ENCODE results near the gene ALLC.

ALLC gene

GRCh38 chr2:3725458-3726250, 67.7 kb downstream of the ALLC start:
- no peak for DNase-seq (ENCODE audit: low read depth)

GRCh38 chr2:3726511-3726910, 68.5 kb downstream of the ALLC start:
- no peak for DNase-seq (ENCODE audit: low read depth)

GRCh38 chr2:3727397-3728045, 69.5 kb downstream of the ALLC start:
- DNase-seq (ENCODE audit: low read depth): no peak

GRCh38 chr2:3728104-3729054, 70.4 kb downstream of the ALLC start:
- no peak for DNase-seq (ENCODE audit: low read depth)

GRCh38 chr2:3729055-3729448, 71.1 kb downstream of the ALLC start:
- DNase-seq (ENCODE audit: low read depth): no peak

- DNase-seq (ENCODE audit: low read depth): no peak
These were observed 71.8 kb downstream of the ALLC start for GRCh38 chr2:3729786-3730185.

GRCh38 chr2:3730646-3731045, 72.6 kb downstream of the ALLC start:
- no peak for DNase-seq (ENCODE audit: low read depth)

- no peak for DNase-seq (ENCODE audit: low read depth)
These were observed 73.8 kb downstream of the ALLC start for GRCh38 chr2:3731829-3732228.

- DNase-seq (ENCODE audit: low read depth): no peak
These were observed 78.1 kb downstream of the ALLC start for GRCh38 chr2:3736112-3736511.

GRCh38 chr2:3737128-3737527, 79.1 kb downstream of the ALLC start:
- DNase-seq (ENCODE audit: low read depth): no peak

GRCh38 chr2:3738454-3738853, 80.5 kb downstream of the ALLC start:
- DNase-seq (ENCODE audit: low read depth): no peak

GRCh38 chr2:3739313-3739712, 81.3 kb downstream of the ALLC start:
- no peak for DNase-seq (ENCODE audit: low read depth)

- DNase-seq (ENCODE audit: low read depth): no peak
These were observed 83.4 kb downstream of the ALLC start for GRCh38 chr2:3741396-3741795.

- no peak for DNase-seq (ENCODE audit: low read depth)
These were observed 84.0 kb downstream of the ALLC start for GRCh38 chr2:3741867-3742602.

GRCh38 chr2:3742743-3743508, 84.9 kb downstream of the ALLC start:
- no peak for DNase-seq (ENCODE audit: low read depth)

- DNase-seq (ENCODE audit: low read depth): no peak
These were observed 86.1 kb downstream of the ALLC start for GRCh38 chr2:3743951-3744555.

- no peak for DNase-seq (ENCODE audit: low read depth)
These were observed 87.9 kb downstream of the ALLC start for GRCh38 chr2:3745920-3746319.

- no peak for DNase-seq (ENCODE audit: low read depth)
These were observed 89.1 kb downstream of the ALLC start for GRCh38 chr2:3747032-3747654.

GRCh38 chr2:3747826-3748225, 89.8 kb downstream of the ALLC start:
- no peak for DNase-seq (ENCODE audit: low read depth)

- DNase-seq (ENCODE audit: low read depth): no peak
These were observed 91.2 kb downstream of the ALLC start for GRCh38 chr2:3749201-3749600.
